B cell (primary cell): ENCODE results near the gene MORN1. TPM values are rescaled to one million over a fixed set of nuclear protein-coding genes. Genes with fewer than 3 reads are reported as not detected.

Experiments used
- ATAC-seq: fragments of 200-7000 bp; cut with Tn5 transposase; one replicate; pipeline ENCODE4 v1.10.0; 2021; ENCODE audit warnings: low read depth, mild to moderate bottlenecking, moderate number of reproducible peaks, moderate library complexity
- CTCF ChIA-PET: fragments of 350-600 bp; sonication (Branson Sonifier 250); formaldehyde crosslinking; loops from one replicate; lab custom pipeline; 2021; ENCODE audit warnings: antibody characterized with exemption, inconsistent platforms; lab: Charles Lee
- POLR2A ChIA-PET: fragments of 350-600 bp; sonication (Branson Sonifier 250); formaldehyde crosslinking; loops from one replicate; lab custom pipeline; 2021; ENCODE audit warnings: antibody characterized with exemption; lab: Charles Lee
- DNase-seq: peaks from one replicate; pipeline ENCODE4 v3.0.0; 2013
- H2AFZ ChIP-seq: 2 replicates; pipeline ENCODE4 v1.6.1; 2012; ENCODE audit warnings: mild to moderate bottlenecking, low read depth, low read length; ENCODE audit not compliant: insufficient read depth, poor library complexity, severe bottlenecking
- H3K27ac ChIP-seq, 2 donors: 1 replicate in 1 of 2; 2 replicates in 1 of 2; pipeline ENCODE4 v1.5.1; 2012 to 2013; ENCODE audit warnings: low read length in 2 of 2, mild to moderate bottlenecking in 2 of 2, moderate library complexity in 1 of 2
- H3K27me3 ChIP-seq, 4 experiments: fragments of 200-600 bp in 1 of 4; sonication (generic) in 1 of 4; replicated peaks in 1 of 4; 1 replicate in 2 of 4; 2 replicates in 2 of 4; pipeline versions ENCODE4 v1.6.1 to v1.7.0; 2013 to 2016; ENCODE audit warnings: low read length in 3 of 4, mild to moderate bottlenecking in 2 of 4, mixed read lengths in 1 of 4, moderate library complexity in 1 of 4; ENCODE audit not compliant: insufficient read depth in 4 of 4, control insufficient read depth in 3 of 4; ENCODE audit errors: control extremely low read depth in 1 of 4
- H3K36me3 ChIP-seq, 2 experiments: replicated peaks in 1 of 2; 1 replicate in 1 of 2; 2 replicates in 1 of 2; pipeline versions ENCODE4 v1.6.1 to v1.7.1; 2013; ENCODE audit warnings: low read length in 1 of 2; ENCODE audit not compliant: insufficient read depth in 2 of 2, control insufficient read depth in 1 of 2; ENCODE audit errors: control extremely low read depth in 1 of 2, extremely low read depth in 1 of 2
- H3K4me1 ChIP-seq, 2 donors: fragments of 200-600 bp in 1 of 2; sonication (generic) in 1 of 2; 1 replicate in 1 of 2; 2 replicates in 1 of 2; pipeline versions ENCODE4 v1.5.1 to v1.6.1; 2013 to 2017; ENCODE audit warnings: low read length in 2 of 2; ENCODE audit not compliant: control insufficient read depth in 2 of 2, insufficient read depth in 2 of 2
- H3K4me2 ChIP-seq: replicated peaks from 2 replicates; pipeline ENCODE3; 2012; ENCODE audit warnings: mild to moderate bottlenecking, low read depth, low read length; ENCODE audit not compliant: poor library complexity, severe bottlenecking
- H3K4me3 ChIP-seq, 5 experiments: fragments of 200-600 bp in 1 of 5; sonication (generic) in 1 of 5; 1 replicate in 3 of 5; 2 replicates in 2 of 5; pipeline versions ENCODE4 v1.5.1 to v1.7.0; 2011 to 2016; ENCODE audit warnings: low read length in 4 of 5, mild to moderate bottlenecking in 4 of 5, low read depth in 2 of 5, control low read depth in 1 of 5, moderate library complexity in 1 of 5; ENCODE audit not compliant: insufficient read depth in 1 of 5; ENCODE audit errors: control extremely low read depth in 1 of 5, extremely low read depth in 1 of 5
- H3K79me2 ChIP-seq: fragments of 200-600 bp; sonication (generic); one replicate; pipeline ENCODE4 v1.6.0; 2016; ENCODE audit warnings: low read length; ENCODE audit not compliant: control insufficient read depth, insufficient read depth
- H3K9ac ChIP-seq: fragments of 200-600 bp; sonication (generic); 2 replicates; pipeline ENCODE4 v1.6.1; 2017; ENCODE audit warnings: mild to moderate bottlenecking, low read length, moderate library complexity
- H3K9me3 ChIP-seq, 3 donors: one replicate each; pipeline versions ENCODE4 v1.6.1 to v1.7.1; 2013; ENCODE audit warnings: low read length in 2 of 3; ENCODE audit not compliant: control insufficient read depth in 2 of 3, insufficient read depth in 1 of 3; ENCODE audit errors: control extremely low read depth in 1 of 3
- H4K20me1 ChIP-seq: 2 replicates; pipeline ENCODE4 v1.6.0; 2012; ENCODE audit warnings: mild to moderate bottlenecking, low read length; ENCODE audit not compliant: insufficient read depth, control insufficient read depth, poor library complexity, severe bottlenecking
- H3K27ac Mint-ChIP-seq: one replicate; pipeline ENCODE4 v1.8.0; 2021; ENCODE audit warnings: mixed read lengths
- H3K27me3 Mint-ChIP-seq: one replicate; pipeline ENCODE4 v1.8.0; 2021; ENCODE audit warnings: mixed read lengths
- H3K4me1 Mint-ChIP-seq: one replicate; pipeline ENCODE4 v1.8.0; 2021; ENCODE audit warnings: mixed read lengths
- H3K4me3 Mint-ChIP-seq: one replicate; pipeline ENCODE4 v1.8.0; 2021; ENCODE audit warnings: mixed read lengths
- H3K9me3 Mint-ChIP-seq: one replicate; pipeline ENCODE4 v1.8.0; 2022; ENCODE audit warnings: mixed read lengths; ENCODE audit not compliant: insufficient read depth
- EZH2 ChIP-seq: IDR thresholded peaks from 2 replicates; pipeline ENCODE4 v1.6.1; 2012; ENCODE audit warnings: borderline replicate concordance, low read depth, mild to moderate bottlenecking, moderate library complexity, low read length; ENCODE audit not compliant: insufficient read depth, poor library complexity, severe bottlenecking
- WGBS: methylation state at CpG from one replicate; pipeline ENCODE4 v1.1.5; 2013; ENCODE audit warnings: missing lambda C conversion rate; ENCODE audit not compliant: insufficient coverage; 5-methylcytosine and 5-hydroxymethylcytosine counted together
- intact Hi-C: fragments of 100-400 bp; cut with micrococcal nuclease; formaldehyde crosslinking; loops from one replicate; pipeline ENCODE4 v1.10.0; 2022
- polyA plus RNA-seq: library from polyadenylated mRNA; depleted of rRNA; stranded (reverse); fragments of >200 nt; gene quantifications from 2 replicates; pipeline ENCODE4 v1.2.3, GENCODE V29; 2012
- total RNA-seq, 2 donors: library from RNA; stranded (reverse); fragments of 120-200 nt in 1 of 2; gene quantifications; 1 replicate in 1 of 2; 2 replicates in 1 of 2; pipeline versions ENCODE4 v1.2.3 to v1.2.4, GENCODE V29; 2013 to 2022
- TF ChIP-seq, protein P1 (sequence below): fragments of 200-600 bp; IDR thresholded peaks from one replicate; pipeline ENCODE4 v1.8.0; 2022; ENCODE audit warnings: antibody characterized with exemption, mild to moderate bottlenecking

The MORN1 gene
- total and polyA plus RNA-seq, 2 donors (not counting 1 experiment from before 2014, with no cell fraction given): 10.2 to 32.6 TPM

DNA sequence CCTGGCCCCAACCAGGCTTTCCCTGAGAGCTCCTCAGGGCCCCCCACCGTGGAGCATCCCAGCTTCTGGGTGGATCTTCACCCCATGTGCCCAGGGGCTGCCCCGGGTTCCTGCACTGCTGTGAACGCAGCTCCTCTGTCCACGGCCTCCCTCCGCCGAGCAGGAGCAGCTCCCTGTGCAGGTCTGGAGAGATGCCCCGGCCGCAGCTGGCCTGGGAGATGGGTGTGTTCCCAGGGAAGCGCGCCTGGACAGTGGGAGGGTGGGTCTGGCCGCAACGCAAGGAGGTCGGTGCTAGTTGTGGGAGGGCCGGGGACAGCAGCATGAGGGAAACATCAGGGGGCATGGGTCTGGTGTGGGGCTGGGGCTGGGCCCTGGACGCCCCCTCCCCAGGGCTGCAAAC, 71.3 kb downstream of the MORN1 start:
- DNase-seq: peak; percentile 18
- Histone ChIP-seq H2AFZ (no peak overlapping the region), H3K27ac (no peak overlapping the region), H3K4me2 (no peak overlapping the region), H3K79me2 (no peaks in the 10 kb centered on the region), H3K36me3 (no peaks in the 10 kb centered on the region), H4K20me1 (no peaks in the 10 kb centered on the region), H3K9ac (no peak overlapping the region), H3K4me3 (no peak overlapping the region), H3K9me3 (no peaks in the 10 kb centered on the region), H3K27me3 (peaks cover 0 to 27% (median 0%) of the 10 kb centered on the region in 4 experiments), H3K4me1 (peaks cover 10 to 17% of the 10 kb centered on the region in 2 donors)
- no peaks in the 10 kb centered on the region for H3K27me3 Mint-ChIP-seq
- no peak overlapping the region for H3K4me3 Mint-ChIP-seq
- no peak overlapping the region for H3K27ac Mint-ChIP-seq
- intact Hi-C loops: no loop called here
- no peaks in the 10 kb centered on the region for H3K9me3 Mint-ChIP-seq
- 97% methylated on average over 15 of the region's 15 CpGs for WGBS
- ChIA-PET POLR2A (no interaction called here), CTCF (interaction anchor here (1.5 kb wide), 1 partner anchor 125 kb away, joined by 5 read pairs; the partner anchor contains the start of gene FAAP20)
- ATAC-seq: no peak
- no peak for TF ChIP-seq EZH2
- TF ChIP-seq, protein P1, sequence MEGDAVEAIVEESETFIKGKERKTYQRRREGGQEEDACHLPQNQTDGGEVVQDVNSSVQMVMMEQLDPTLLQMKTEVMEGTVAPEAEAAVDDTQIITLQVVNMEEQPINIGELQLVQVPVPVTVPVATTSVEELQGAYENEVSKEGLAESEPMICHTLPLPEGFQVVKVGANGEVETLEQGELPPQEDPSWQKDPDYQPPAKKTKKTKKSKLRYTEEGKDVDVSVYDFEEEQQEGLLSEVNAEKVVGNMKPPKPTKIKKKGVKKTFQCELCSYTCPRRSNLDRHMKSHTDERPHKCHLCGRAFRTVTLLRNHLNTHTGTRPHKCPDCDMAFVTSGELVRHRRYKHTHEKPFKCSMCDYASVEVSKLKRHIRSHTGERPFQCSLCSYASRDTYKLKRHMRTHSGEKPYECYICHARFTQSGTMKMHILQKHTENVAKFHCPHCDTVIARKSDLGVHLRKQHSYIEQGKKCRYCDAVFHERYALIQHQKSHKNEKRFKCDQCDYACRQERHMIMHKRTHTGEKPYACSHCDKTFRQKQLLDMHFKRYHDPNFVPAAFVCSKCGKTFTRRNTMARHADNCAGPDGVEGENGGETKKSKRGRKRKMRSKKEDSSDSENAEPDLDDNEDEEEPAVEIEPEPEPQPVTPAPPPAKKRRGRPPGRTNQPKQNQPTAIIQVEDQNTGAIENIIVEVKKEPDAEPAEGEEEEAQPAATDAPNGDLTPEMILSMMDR: no peak
- H3K4me1 Mint-ChIP-seq: peaks cover 8% of the 10 kb centered on the region

DNA sequence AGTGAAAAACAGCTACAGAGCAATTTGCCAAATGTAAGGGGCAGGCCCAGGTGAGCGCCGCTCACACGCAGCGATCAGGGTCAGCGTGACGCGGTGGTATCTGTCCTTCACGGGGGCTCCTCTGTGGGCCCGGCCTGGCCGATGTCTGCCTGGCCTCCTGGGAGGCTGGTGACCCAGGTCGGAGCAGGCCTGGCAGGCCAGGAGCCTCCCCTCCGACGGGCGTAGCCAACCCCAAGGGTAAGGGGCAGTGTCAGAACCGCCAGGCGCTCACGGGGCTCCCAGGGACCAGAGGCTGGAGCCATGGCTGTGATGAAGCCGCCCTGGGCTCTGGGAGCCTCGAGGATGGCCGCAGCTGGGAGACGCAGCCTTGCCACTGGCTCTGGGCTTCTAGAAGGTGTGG, 72.1 kb downstream of the MORN1 start:
- no peaks in the 10 kb centered on the region for H4K20me1 ChIP-seq
- 93% methylated on average over 21 of the region's 21 CpGs for WGBS

More for the DNA sequence above, 72.1 kb downstream of the MORN1 start:
- ChIA-PET POLR2A (no interaction called here), CTCF (interaction anchor here (1.5 kb wide), 1 partner anchor 124 kb away, joined by 5 read pairs; the partner anchor contains the start of gene FAAP20)
- Mint-ChIP-seq H3K9me3 (no peaks in the 10 kb centered on the region), H3K4me1 (peaks cover 8% of the 10 kb centered on the region), H3K27ac (no peak overlapping the region), H3K4me3 (no peak overlapping the region), H3K27me3 (no peaks in the 10 kb centered on the region)
- TF ChIP-seq, protein P1: no peak
- TF ChIP-seq EZH2: no peak
- Histone ChIP-seq H3K9me3 (no peaks in the 10 kb centered on the region), H3K27ac (no peak overlapping the region), H3K36me3 (no peaks in the 10 kb centered on the region), H3K4me1 (peaks cover 11 to 19% of the 10 kb centered on the region in 2 donors), H2AFZ (no peak overlapping the region), H3K79me2 (no peaks in the 10 kb centered on the region), H3K27me3 (peaks cover 0 to 24% (median 0%) of the 10 kb centered on the region in 4 experiments), H3K4me3 (no peak overlapping the region), H3K9ac (no peak overlapping the region), H3K4me2 (no peak overlapping the region)
- ATAC-seq: no peak
- peak; percentile 16 for DNase-seq
- intact Hi-C loops: no loop called here
